Liver (tissue), 9 donors: ENCODE measurements around the gene PSD. TPM values are rescaled to one million over a fixed set of nuclear protein-coding genes. Genes with fewer than 3 reads are reported as not detected.

Experiments
- DNase-seq: peaks from one replicate; pipeline ENCODE4 v3.0.0-alpha.2; 2017; ENCODE audit warnings: low spot score
- H3K27ac ChIP-seq, 2 donors: one replicate each; pipeline ENCODE4 v1.7.0; 2013; ENCODE audit warnings: inconsistent platforms in 2 of 2, low read length in 2 of 2, control low read depth in 1 of 2, low read depth in 1 of 2, mild to moderate bottlenecking in 1 of 2
- H3K27me3 ChIP-seq, 4 donors: one replicate each; pipeline versions ENCODE4 v1.6.1 to v1.7.0; 2013; ENCODE audit warnings: low read length in 3 of 4, inconsistent platforms in 1 of 4, mild to moderate bottlenecking in 1 of 4, moderate library complexity in 1 of 4; ENCODE audit not compliant: control insufficient read depth in 4 of 4, insufficient read depth in 4 of 4
- H3K36me3 ChIP-seq, 4 donors: one replicate each; pipeline versions ENCODE4 v1.6.1 to v1.7.0; 2013; ENCODE audit warnings: low read length in 3 of 4, mild to moderate bottlenecking in 3 of 4, low read depth in 1 of 4, moderate library complexity in 1 of 4; ENCODE audit not compliant: control insufficient read depth in 4 of 4, insufficient read depth in 3 of 4
- H3K4me1 ChIP-seq, 4 donors: one replicate each; pipeline versions ENCODE4 v1.6.1 to v1.7.0; 2013; ENCODE audit warnings: low read length in 3 of 4, mild to moderate bottlenecking in 3 of 4, moderate library complexity in 1 of 4; ENCODE audit not compliant: control insufficient read depth in 4 of 4, insufficient read depth in 4 of 4
- H3K4me3 ChIP-seq, 3 donors: one replicate each; pipeline versions ENCODE4 v1.6.1 to v1.7.0; 2013; ENCODE audit warnings: low read length in 3 of 3, control low read depth in 1 of 3, low read depth in 1 of 3, mild to moderate bottlenecking in 1 of 3
- H3K9ac ChIP-seq, 2 donors: one replicate each; pipeline ENCODE4 v1.7.0; 2013; ENCODE audit warnings: low read length in 2 of 2, mild to moderate bottlenecking in 2 of 2, moderate library complexity in 2 of 2, control low read depth in 1 of 2, low read depth in 1 of 2
- H3K9me3 ChIP-seq, 4 donors: one replicate each; pipeline versions ENCODE4 v1.6.1 to v1.7.0; 2013; ENCODE audit warnings: low read length in 3 of 4; ENCODE audit not compliant: control insufficient read depth in 4 of 4
- EGR1 ChIP-seq, 2 donors: IDR thresholded peaks; 2 replicates each; pipeline ENCODE4 v1.6.1; 2016 to 2018; ENCODE audit warnings: antibody characterized with exemption in 2 of 2, low read depth in 2 of 2
- FOXA1 ChIP-seq: IDR thresholded peaks from 2 replicates; pipeline ENCODE4 v1.6.1; 2016; ENCODE audit warnings: antibody characterized with exemption
- FOXA2 ChIP-seq: IDR thresholded peaks from 2 replicates; pipeline ENCODE4 v1.6.1; 2016; ENCODE audit warnings: antibody characterized with exemption
- GABPA ChIP-seq, 2 donors: IDR thresholded peaks in 1 of 2; conservative IDR thresholded peaks in 1 of 2; 2 replicates each; pipeline ENCODE4 v1.6.1; 2016; ENCODE audit warnings: antibody characterized with exemption in 2 of 2, mild to moderate bottlenecking in 1 of 2, moderate library complexity in 1 of 2
- HNF4A ChIP-seq, 2 donors: conservative IDR thresholded peaks; 2 replicates each; pipeline ENCODE4 v1.6.1; 2016; ENCODE audit warnings: antibody characterized with exemption in 2 of 2, mild to moderate bottlenecking in 2 of 2
- HNF4G ChIP-seq: IDR thresholded peaks from 2 replicates; pipeline ENCODE4 v1.6.1; 2016; ENCODE audit warnings: antibody characterized with exemption
- JUND ChIP-seq, 2 donors: IDR thresholded peaks; 2 replicates each; pipeline ENCODE4 v1.6.1; 2016; ENCODE audit warnings: antibody characterized with exemption in 2 of 2
- MAX ChIP-seq: IDR thresholded peaks from 2 replicates; pipeline ENCODE4 v1.6.1; 2016; ENCODE audit warnings: antibody characterized with exemption
- NR2F2 ChIP-seq: IDR thresholded peaks from 2 replicates; pipeline ENCODE4 v1.6.1; 2016; ENCODE audit warnings: antibody characterized with exemption
- RAD21 ChIP-seq, 2 donors: IDR thresholded peaks; 2 replicates each; pipeline ENCODE4 v1.6.1; 2016; ENCODE audit warnings: antibody characterized with exemption in 2 of 2, mild to moderate bottlenecking in 2 of 2
- REST ChIP-seq: IDR thresholded peaks from 2 replicates; pipeline ENCODE4 v1.6.1; 2016; ENCODE audit warnings: antibody characterized with exemption, mild to moderate bottlenecking
- RXRA ChIP-seq, 2 donors: IDR thresholded peaks; 2 replicates each; pipeline ENCODE4 v1.6.1; 2017 to 2018; ENCODE audit warnings: antibody characterized with exemption in 2 of 2, mild to moderate bottlenecking in 1 of 2
- SP1 ChIP-seq: IDR thresholded peaks from 2 replicates; pipeline ENCODE4 v1.6.1; 2018; ENCODE audit warnings: antibody characterized with exemption, mild to moderate bottlenecking
- TAF1 ChIP-seq: conservative IDR thresholded peaks from 2 replicates; pipeline ENCODE4 v1.6.1; 2016; ENCODE audit warnings: antibody characterized with exemption, mild to moderate bottlenecking
- YY1 ChIP-seq: IDR thresholded peaks from 2 replicates; pipeline ENCODE4 v1.6.1; 2016; ENCODE audit warnings: antibody characterized with exemption, mild to moderate bottlenecking
- WGBS: extraction: QIAGEN DNeasy Blood & Tissue Kit; methylation state at CpG from one replicate; pipeline ENCODE4 v1.1.7; 2013; 5-methylcytosine and 5-hydroxymethylcytosine counted together
- polyA plus RNA-seq, 2 donors: library from polyadenylated mRNA; stranded (reverse) in 1 of 2; unstranded in 1 of 2; fragments of 200-250 nt in 1 of 2; fragments of >200 nt in 1 of 2; fragmentation: Nextera tagmentation in 1 of 2; extraction: Ambion mirVana in 1 of 2; gene quantifications; one replicate each; pipeline versions ENCODE4 v1.2.1 to v1.2.3, GENCODE V29; 2013 to 2015
- total RNA-seq, 2 donors: library from RNA; depleted of rRNA; stranded (reverse); fragments of >200 nt; gene quantifications; one replicate each; pipeline ENCODE4 v1.2.3, GENCODE V29; 2014
- TF ChIP-seq, protein P1 (sequence below): IDR thresholded peaks from 2 replicates; pipeline ENCODE4 v1.6.1; 2016; ENCODE audit warnings: antibody characterized with exemption
- TF ChIP-seq, protein P2 (sequence below): fragments of 150-350 bp; IDR thresholded peaks from 2 replicates; pipeline ENCODE4 v1.5.1; 2017; ENCODE audit warnings: improper control_type of control experiment, low read depth, low read length; ENCODE audit not compliant: missing input control
- TF ChIP-seq, protein P3 (sequence below): IDR thresholded peaks from 2 replicates; pipeline ENCODE4 v1.6.1; 2016; ENCODE audit warnings: antibody characterized with exemption
- donor health status: healthy.
- donor health status: healthy.
- donor health status: healthy.
- donor health status: healthy.
- donor health status: healthy.

The PSD gene
- total and polyA plus RNA-seq, 4 donors, result 0.56 to 1.3 (median 0.71) TPM

GRCh38 chr10:102401735-102402511 is 16.7 kb downstream of the PSD start:
- Histone ChIP-seq H3K4me1 (peaks cover 0 to 19% (median 7%) of the 10 kb centered on the region in 4 donors), H3K27ac (no peak overlapping the region), H3K9me3 (no peaks in the 10 kb centered on the region), H3K36me3 (peaks cover 0 to 27% (median 3%) of the 10 kb centered on the region in 4 donors), H3K27me3 (no peaks in the 10 kb centered on the region), H3K9ac (no peak overlapping the region), H3K4me3 (no peak overlapping the region)
- DNase-seq, result no peak
- 94% methylated on average over 18 of the region's 18 CpGs for WGBS
- TF ChIP-seq RAD21 (IDR thresholded peaks at IDR 0.05) (no peak), SP1 (no peak), FOXA1 (no peak), EGR1 (IDR thresholded peaks at IDR 0.05; ENCODE audit: low read depth in 2 of 2) (no peak), RXRA (IDR thresholded peaks at IDR 0.05) (no peak), HNF4G (no peak), YY1 (no peak), JUND (IDR thresholded peaks at IDR 0.05) (no peak), GABPA (IDR thresholded peaks at IDR 0.05 in 1 of 2, conservative IDR thresholded peaks at IDR 0.05 in 1 of 2) (no peak), FOXA2 (no peak), REST (no peak), NR2F2 (no peak), TAF1 (no peak), MAX (no peak), HNF4A (conservative IDR thresholded peaks at IDR 0.05) (no peak)
- TF ChIP-seq, protein P1, sequence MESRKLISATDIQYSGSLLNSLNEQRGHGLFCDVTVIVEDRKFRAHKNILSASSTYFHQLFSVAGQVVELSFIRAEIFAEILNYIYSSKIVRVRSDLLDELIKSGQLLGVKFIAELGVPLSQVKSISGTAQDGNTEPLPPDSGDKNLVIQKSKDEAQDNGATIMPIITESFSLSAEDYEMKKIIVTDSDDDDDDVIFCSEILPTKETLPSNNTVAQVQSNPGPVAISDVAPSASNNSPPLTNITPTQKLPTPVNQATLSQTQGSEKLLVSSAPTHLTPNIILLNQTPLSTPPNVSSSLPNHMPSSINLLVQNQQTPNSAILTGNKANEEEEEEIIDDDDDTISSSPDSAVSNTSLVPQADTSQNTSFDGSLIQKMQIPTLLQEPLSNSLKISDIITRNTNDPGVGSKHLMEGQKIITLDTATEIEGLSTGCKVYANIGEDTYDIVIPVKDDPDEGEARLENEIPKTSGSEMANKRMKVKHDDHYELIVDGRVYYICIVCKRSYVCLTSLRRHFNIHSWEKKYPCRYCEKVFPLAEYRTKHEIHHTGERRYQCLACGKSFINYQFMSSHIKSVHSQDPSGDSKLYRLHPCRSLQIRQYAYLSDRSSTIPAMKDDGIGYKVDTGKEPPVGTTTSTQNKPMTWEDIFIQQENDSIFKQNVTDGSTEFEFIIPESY, result no peak
- TF ChIP-seq, protein P2, sequence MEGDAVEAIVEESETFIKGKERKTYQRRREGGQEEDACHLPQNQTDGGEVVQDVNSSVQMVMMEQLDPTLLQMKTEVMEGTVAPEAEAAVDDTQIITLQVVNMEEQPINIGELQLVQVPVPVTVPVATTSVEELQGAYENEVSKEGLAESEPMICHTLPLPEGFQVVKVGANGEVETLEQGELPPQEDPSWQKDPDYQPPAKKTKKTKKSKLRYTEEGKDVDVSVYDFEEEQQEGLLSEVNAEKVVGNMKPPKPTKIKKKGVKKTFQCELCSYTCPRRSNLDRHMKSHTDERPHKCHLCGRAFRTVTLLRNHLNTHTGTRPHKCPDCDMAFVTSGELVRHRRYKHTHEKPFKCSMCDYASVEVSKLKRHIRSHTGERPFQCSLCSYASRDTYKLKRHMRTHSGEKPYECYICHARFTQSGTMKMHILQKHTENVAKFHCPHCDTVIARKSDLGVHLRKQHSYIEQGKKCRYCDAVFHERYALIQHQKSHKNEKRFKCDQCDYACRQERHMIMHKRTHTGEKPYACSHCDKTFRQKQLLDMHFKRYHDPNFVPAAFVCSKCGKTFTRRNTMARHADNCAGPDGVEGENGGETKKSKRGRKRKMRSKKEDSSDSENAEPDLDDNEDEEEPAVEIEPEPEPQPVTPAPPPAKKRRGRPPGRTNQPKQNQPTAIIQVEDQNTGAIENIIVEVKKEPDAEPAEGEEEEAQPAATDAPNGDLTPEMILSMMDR, result no peak
- TF ChIP-seq, protein P3, sequence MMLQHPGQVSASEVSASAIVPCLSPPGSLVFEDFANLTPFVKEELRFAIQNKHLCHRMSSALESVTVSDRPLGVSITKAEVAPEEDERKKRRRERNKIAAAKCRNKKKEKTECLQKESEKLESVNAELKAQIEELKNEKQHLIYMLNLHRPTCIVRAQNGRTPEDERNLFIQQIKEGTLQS, result no peak
